GM10847 (cell line): ENCODE data around the gene AJM1.

Experiments
- POLR2A ChIP-seq: IDR thresholded peaks from 2 replicates; pipeline ENCODE4 v1.6.1; 2011; ENCODE audit not compliant: insufficient read length; ENCODE audit errors: extremely low read depth

AJM1 gene

GRCh38 chr9:136806631-136807201 lies 35.6 kb upstream of the AJM1 start:
- TF ChIP-seq POLR2A = no peak

GRCh38 chr9:136807281-136808074 lies 34.8 kb upstream of the AJM1 start, which contains the start of gene RABL6:
TSS of gene RABL6 (plus strand) at chr9:136807948. CDS start at chr9:136808197, 249 bp downstream.
- TF ChIP-seq POLR2A = peak; percentile 77

- no peak for TF ChIP-seq POLR2A
These were observed 34.0 kb upstream of the AJM1 start for GRCh38 chr9:136808075-136808805.

- TF ChIP-seq POLR2A = no peak
These were observed 33.5 kb upstream of the AJM1 start for GRCh38 chr9:136808806-136809158.

GRCh38 chr9:136814725-136815421 lies 27.4 kb upstream of the AJM1 start:
- no peak for TF ChIP-seq POLR2A

- no peak for TF ChIP-seq POLR2A
These were observed 26.9 kb upstream of the AJM1 start for GRCh38 chr9:136815422-136815782.

GRCh38 chr9:136820971-136821825 lies 21.1 kb upstream of the AJM1 start:
- TF ChIP-seq POLR2A = no peak

GRCh38 chr9:136821826-136822544 lies 20.3 kb upstream of the AJM1 start:
- TF ChIP-seq POLR2A = no peak

- no peak for TF ChIP-seq POLR2A
These were observed 18.9 kb upstream of the AJM1 start for GRCh38 chr9:136823136-136824046.

GRCh38 chr9:136824496-136825225 lies 17.6 kb upstream of the AJM1 start:
- no peak for TF ChIP-seq POLR2A

GRCh38 chr9:136825295-136826187 lies 16.7 kb upstream of the AJM1 start:
- no peak for TF ChIP-seq POLR2A
